ENCODE measurements around the gene LCE1A. TPM values are rescaled to one million over a fixed set of nuclear protein-coding genes. Genes with fewer than 3 reads are reported as not detected.

The LCE1A gene
- total RNA-seq, 2 experiments from 2014 or later: not detected

Other genes starting within 250 kb of the LCE1A start
- gene LCE3D, start 247.0 kb upstream of the LCE1A start, total RNA-seq: not detected
- not detected for gene LCE3C, start 227.2 kb upstream of the LCE1A start, total RNA-seq
- not detected for gene LCE3B, start 213.7 kb upstream of the LCE1A start, total RNA-seq
- gene LCE3A, start 204.4 kb upstream of the LCE1A start, total RNA-seq: not detected
- not detected for gene LCE2D, start 164.1 kb upstream of the LCE1A start, total RNA-seq
- not detected for gene LCE2C, start 152.2 kb upstream of the LCE1A start, total RNA-seq
- gene LCE2B, start 141.3 kb upstream of the LCE1A start, total RNA-seq: not detected
- gene LCE2A, start 129.1 kb upstream of the LCE1A start, total RNA-seq: not detected
- gene LCE4A, start 119.3 kb upstream of the LCE1A start, total RNA-seq: not detected
- gene KPRP, start 69.4 kb upstream of the LCE1A start, total RNA-seq: not detected
- not detected for gene LCE1F, start 52.3 kb upstream of the LCE1A start, total RNA-seq
- gene LCE1E, start 41.2 kb upstream of the LCE1A start, total RNA-seq: not detected
- gene LCE1D, start 30.8 kb upstream of the LCE1A start, total RNA-seq: not detected
- not detected for gene LCE1C, start 20.8 kb upstream of the LCE1A start, total RNA-seq
- gene LCE1B, start 15.5 kb upstream of the LCE1A start, total RNA-seq: not detected
- gene LCE6A, start 15.4 kb downstream of the LCE1A start, total RNA-seq: not detected
- not detected for gene LCE7A, start 32.5 kb downstream of the LCE1A start, total RNA-seq
- gene SMCP, start 50.8 kb downstream of the LCE1A start, total RNA-seq: not detected
- not detected for gene IVL, start 81.1 kb downstream of the LCE1A start, total RNA-seq
- not detected for gene SPRR5, start 119.7 kb downstream of the LCE1A start, total RNA-seq
- not detected for gene SPRR4, start 143.2 kb downstream of the LCE1A start, total RNA-seq
- not detected for gene SPRR1A, start 156.6 kb downstream of the LCE1A start, total RNA-seq
- gene SPRR3, start 174.3 kb downstream of the LCE1A start, total RNA-seq: not detected
- gene SPRR1B, start 203.7 kb downstream of the LCE1A start, total RNA-seq: not detected
- not detected for gene SPRR2D, start 213.6 kb downstream of the LCE1A start, total RNA-seq
- gene SPRR2A, start 230.0 kb downstream of the LCE1A start, total RNA-seq: not detected
- gene SPRR2B, start 244.1 kb downstream of the LCE1A start, total RNA-seq: not detected

Data from activated CD4-positive, alpha-beta memory T cell treated with anti-CD3 and anti-CD28 coated beads, Interleukin-2, amount 10 ng/mL, durations not matched to agents 7 days and 5 days (primary cell).